Pancreas (tissue), 10 donors: ENCODE results near the gene ZMAT2. TPM values are rescaled to one million over a fixed set of nuclear protein-coding genes. Genes with fewer than 3 reads are reported as not detected.
"Not testable (repeated sequence)": the region's sequence is repeated elsewhere in the genome, so short reads cannot be mapped to it uniquely, and the experiment has no call there.

Experiments
- ATAC-seq, 4 donors: fragments of 200-7000 bp; cut with Tn5 transposase; one replicate each; pipeline versions ENCODE4 v1.8.0 to v1.9.1; 2020; ENCODE audit warnings: mild to moderate bottlenecking in 4 of 4, moderate library complexity in 4 of 4
- DNase-seq, 6 donors: peaks; one replicate each; pipeline ENCODE4 v3.0.0-alpha.2; 2020
- FAIRE-seq: peaks from 2 replicates; lab custom pipeline; 2012; peaks lifted over from hg19 to GRCh38; lab: Jason Lieb, UNC
- H3K27ac ChIP-seq, 4 donors: fragments of 200-600 bp; sonication (generic); 1 replicate in 3 of 4; 2 replicates in 1 of 4; pipeline versions ENCODE4 v1.5.0 to v1.8.0; 2020
- H3K27me3 ChIP-seq, 4 donors: fragments of 200-600 bp; one replicate each; pipeline ENCODE4 v1.8.0; 2021
- H3K36me3 ChIP-seq, 3 donors: fragments of 200-600 bp; sonication (generic) in 1 of 3; one replicate each; pipeline versions ENCODE4 v1.5.0 to v1.8.0; 2020 to 2021
- H3K4me1 ChIP-seq, 3 donors: fragments of 200-600 bp; one replicate each; pipeline ENCODE4 v1.8.0; 2021
- H3K4me3 ChIP-seq, 4 donors: fragments of 200-600 bp; sonication (generic) in 2 of 4; one replicate each; pipeline versions ENCODE4 v1.5.0 to v1.8.0; 2020 to 2021
- H3K9me3 ChIP-seq, 4 donors: fragments of 200-600 bp; one replicate each; pipeline ENCODE4 v1.8.0; 2021
- WGBS, 2 donors: extraction: QIAGEN DNeasy Blood & Tissue Kit; methylation state at CpG; one replicate each; pipeline ENCODE4 v1.1.7; 2013; 5-methylcytosine and 5-hydroxymethylcytosine counted together
- intact Hi-C, 3 donors: fragments of 100-400 bp; cut with DNase I; formaldehyde crosslinking; loops; one replicate each; pipeline versions ENCODE4 v1.11.1 to v1.14.2; 2022
- polyA plus RNA-seq, 2 donors: library from polyadenylated mRNA; stranded (reverse); fragments of 200-250 nt; gene quantifications; one replicate each; pipeline ENCODE4 v1.2.3, GENCODE V29; 2013
- total RNA-seq, 6 donors: library from RNA; stranded (reverse); fragmentation: NEBNext Ultra II Directional in 4 of 6; extraction: Animal tissue kit (Norgen Biotek cat#: 25700) in 4 of 6; gene quantifications; one replicate each; pipeline versions ENCODE4 v1.2.1 to v1.2.4, GENCODE V29; 2021 to 2023
- TF ChIP-seq, protein P1 (sequence below), 4 donors: fragments of 200-600 bp; sonication (generic) in 3 of 4; IDR thresholded peaks; one replicate each; pipeline versions ENCODE4 v1.5.0 to v1.8.0; 2021; ENCODE audit warnings: antibody characterized with exemption in 4 of 4
- donor health status: healthy with polysubstance abuse.
- donor health status: DM: no; HTN: no; CAD: no; lungs with moderate emphysema.
- donor health status: DM: no; HTN: no; CAD: no.
- donor health status: control.
- donor health status: control.
- donor health status: Bipolar disorder and iron deficiency.
- donor health status: DM: yes; HTN: yes; CAD: no.
- donor health status: DM: no; HTN: no; CAD: no.
- donor health status: DM: no; HTN: no; CAD: no.
- donor health status: DM: yes; HTN: yes; CAD: no.

ZMAT2 gene
- total and polyA plus RNA-seq, 8 donors: 10.5 to 42.9 (median 17.2) TPM

DNA sequence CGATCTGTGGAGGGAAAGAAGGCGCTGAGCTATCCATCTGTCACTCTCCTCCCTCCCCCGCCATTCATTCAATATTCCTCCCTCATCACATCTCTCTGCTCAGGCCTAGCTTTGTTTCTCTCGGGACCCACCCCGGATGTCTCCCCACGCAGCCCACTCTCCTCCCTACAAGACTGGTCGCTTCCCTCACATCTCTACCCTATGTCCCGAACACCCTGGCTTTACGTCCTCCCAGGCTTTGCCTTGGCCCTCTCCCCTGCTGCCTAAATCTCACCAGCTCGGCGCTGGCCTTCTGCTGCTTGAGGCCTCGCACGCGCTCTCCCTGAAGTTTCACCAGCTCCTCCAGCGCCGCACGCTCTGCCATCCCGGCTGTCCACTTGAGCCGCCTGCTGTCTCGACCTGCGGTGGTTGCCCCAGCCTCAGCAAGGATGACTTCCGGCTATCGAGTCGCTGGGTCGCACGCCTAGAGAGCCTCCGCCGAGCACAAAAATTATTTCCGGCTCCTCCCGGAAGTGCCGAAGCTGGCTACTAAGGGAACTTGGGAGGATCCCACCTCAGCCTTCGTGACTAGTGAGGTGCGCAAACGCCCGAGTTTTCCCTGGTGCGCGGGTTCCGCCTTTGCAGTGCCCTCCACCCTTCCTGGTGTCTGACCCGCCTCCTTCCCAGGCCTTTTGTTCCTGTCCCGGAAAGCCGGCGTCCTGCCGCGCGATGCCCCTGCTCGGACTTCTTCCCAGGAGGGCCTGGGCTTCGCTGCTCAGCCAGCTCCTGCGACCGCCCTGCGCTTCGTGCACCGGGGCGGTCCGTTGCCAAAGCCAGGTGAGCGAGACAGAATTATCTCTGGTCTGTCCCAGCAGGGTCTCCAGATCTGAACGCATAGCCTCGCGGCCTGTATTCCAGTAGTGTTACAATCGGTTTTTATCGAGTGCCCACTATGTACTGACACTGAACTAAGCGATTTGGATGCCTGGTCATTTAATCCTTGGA, 9.0 kb upstream of the ZMAT2 start, which contains the start of the genes HARS1 and HARS2:
TSS of gene HARS1 (minus strand) at position 430 of the 984 bp plus-strand sequence. CDS start at position 364, 66 bp downstream.
TSS of gene HARS2 (plus strand) at position 515 of the 984 bp plus-strand sequence. CDS start at position 709, 194 bp downstream.
- peaks cover 0 to 9% (median 9%) of the 10 kb centered on the region in 3 donors for H3K4me1 ChIP-seq
- intact Hi-C loops: no loop called here
- H3K4me3 ChIP-seq: peak within 1 kb of the TSS; percentile 41 to 92 (median 73)
- 1% methylated on average over 61 of the region's 61 CpGs for WGBS, 2 donors
- TF ChIP-seq, protein P1, sequence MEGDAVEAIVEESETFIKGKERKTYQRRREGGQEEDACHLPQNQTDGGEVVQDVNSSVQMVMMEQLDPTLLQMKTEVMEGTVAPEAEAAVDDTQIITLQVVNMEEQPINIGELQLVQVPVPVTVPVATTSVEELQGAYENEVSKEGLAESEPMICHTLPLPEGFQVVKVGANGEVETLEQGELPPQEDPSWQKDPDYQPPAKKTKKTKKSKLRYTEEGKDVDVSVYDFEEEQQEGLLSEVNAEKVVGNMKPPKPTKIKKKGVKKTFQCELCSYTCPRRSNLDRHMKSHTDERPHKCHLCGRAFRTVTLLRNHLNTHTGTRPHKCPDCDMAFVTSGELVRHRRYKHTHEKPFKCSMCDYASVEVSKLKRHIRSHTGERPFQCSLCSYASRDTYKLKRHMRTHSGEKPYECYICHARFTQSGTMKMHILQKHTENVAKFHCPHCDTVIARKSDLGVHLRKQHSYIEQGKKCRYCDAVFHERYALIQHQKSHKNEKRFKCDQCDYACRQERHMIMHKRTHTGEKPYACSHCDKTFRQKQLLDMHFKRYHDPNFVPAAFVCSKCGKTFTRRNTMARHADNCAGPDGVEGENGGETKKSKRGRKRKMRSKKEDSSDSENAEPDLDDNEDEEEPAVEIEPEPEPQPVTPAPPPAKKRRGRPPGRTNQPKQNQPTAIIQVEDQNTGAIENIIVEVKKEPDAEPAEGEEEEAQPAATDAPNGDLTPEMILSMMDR (IDR thresholded peaks at IDR 0.05): no peak
- DNase-seq (peak; percentile 82 to 93 (median 88)), FAIRE-seq (no peak), ATAC-seq (peak; percentile 98 to 99 (median 99))
- H3K27me3 ChIP-seq: no peaks in the 10 kb centered on the region
- peaks cover 0 to 22% (median 6%) of the 10 kb centered on the region in 3 donors for H3K36me3 ChIP-seq
- peak within 1 kb of the TSS; percentile 59 to 79 (median 70) for H3K27ac ChIP-seq
- no peaks in the 10 kb centered on the region for H3K9me3 ChIP-seq

DNA sequence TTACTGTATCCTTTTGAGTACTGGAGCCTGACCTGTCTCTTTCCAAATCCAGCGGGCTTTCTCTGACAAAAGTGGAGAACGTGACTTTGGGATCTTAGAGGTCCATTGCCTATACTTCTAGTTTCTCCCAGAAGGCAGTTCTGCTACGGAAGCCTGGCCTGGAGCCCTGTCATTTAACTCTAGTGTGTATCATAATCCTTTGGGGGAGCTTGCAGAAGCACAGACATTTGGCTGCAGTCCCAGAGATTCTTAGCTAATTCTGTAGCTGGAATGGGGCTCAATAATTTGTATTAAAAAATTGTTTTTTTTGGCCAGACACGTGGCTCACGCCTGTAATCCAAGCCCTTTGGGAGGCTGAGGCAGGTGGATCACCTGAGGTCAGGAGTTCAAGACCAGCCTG, 6.0 kb upstream of the ZMAT2 start:
- H3K36me3 ChIP-seq: peaks cover 8 to 42% (median 16%) of the 10 kb centered on the region in 3 donors
- no peak overlapping the region for H3K27ac ChIP-seq
- no peaks in the 10 kb centered on the region for H3K9me3 ChIP-seq
- intact Hi-C loops: no loop called here
- ATAC-seq (no peak), FAIRE-seq (no peak), DNase-seq (no peak)
- H3K4me1 ChIP-seq: peaks cover 0 to 9% (median 9%) of the 10 kb centered on the region in 3 donors
- WGBS, 2 donors: 69 to 77% methylated on average over 5 of the region's 5 CpGs
- H3K27me3 ChIP-seq: no peaks in the 10 kb centered on the region
- TF ChIP-seq, protein P1 (IDR thresholded peaks at IDR 0.05): no peak
- H3K4me3 ChIP-seq: no peak overlapping the region

DNA sequence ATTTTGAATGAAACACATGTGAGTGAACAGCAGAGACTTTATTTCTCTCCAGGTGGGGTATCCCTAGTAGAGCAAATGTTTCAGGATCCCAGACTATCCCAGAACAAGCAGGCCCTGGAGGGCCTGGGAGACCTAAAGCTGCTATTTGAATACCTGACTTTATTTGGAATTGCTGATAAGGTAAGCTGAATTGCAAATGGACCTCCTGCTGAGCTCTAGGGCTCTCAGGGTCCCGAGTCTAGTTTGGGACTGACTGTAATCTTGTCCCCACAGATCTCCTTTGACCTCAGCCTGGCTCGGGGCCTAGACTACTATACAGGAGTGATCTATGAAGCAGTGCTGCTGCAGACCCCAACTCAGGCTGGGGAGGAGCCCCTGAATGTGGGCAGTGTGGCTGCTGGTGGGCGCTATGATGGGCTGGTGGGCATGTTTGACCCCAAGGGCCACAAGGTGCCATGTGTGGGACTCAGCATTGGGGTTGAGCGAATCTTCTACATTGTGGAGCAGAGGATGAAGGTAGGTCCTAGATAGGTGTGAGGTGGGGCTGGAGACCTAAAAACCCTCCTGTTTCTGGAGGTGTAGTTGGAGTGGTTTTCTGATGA, 3.3 kb upstream of the ZMAT2 start:
- intact Hi-C loops: no loop called here
- TF ChIP-seq, protein P1 (IDR thresholded peaks at IDR 0.05): no peak
- FAIRE-seq (no peak), DNase-seq (no peak), ATAC-seq (no peak)
- no peak overlapping the region for H3K4me3 ChIP-seq
- peaks cover 8 to 42% (median 16%) of the 10 kb centered on the region in 3 donors for H3K36me3 ChIP-seq
- H3K27me3 ChIP-seq: no peaks in the 10 kb centered on the region
- H3K27ac ChIP-seq: no peak overlapping the region
- 86 to 87% methylated on average over 4 of the region's 4 CpGs for WGBS, 2 donors
- H3K9me3 ChIP-seq: no peaks in the 10 kb centered on the region
- peaks cover 0 to 13% (median 6%) of the 10 kb centered on the region in 3 donors for H3K4me1 ChIP-seq

DNA sequence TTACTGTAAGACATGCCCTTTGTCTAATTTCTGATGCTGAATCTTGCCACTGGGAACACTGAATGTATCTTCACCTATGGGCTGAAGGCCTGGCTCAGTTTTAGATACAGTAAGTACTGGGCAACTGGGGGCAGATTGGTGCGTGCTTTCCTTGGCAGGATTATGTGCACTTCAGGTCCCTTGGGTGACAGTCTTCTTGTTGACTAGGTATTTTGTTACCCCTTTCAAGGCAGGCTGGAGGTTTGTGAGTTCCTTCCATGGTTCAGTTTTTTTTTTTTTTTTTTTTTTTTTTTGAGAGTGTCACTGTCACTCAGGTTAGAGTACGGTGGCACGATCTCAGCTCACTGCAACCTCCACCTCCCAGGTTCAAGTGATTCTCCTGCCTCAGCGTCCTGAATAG, 7.6 kb downstream of the ZMAT2 start:
- Histone ChIP-seq H3K27ac (no peak overlapping the region), H3K36me3 (peaks cover 0 to 27% (median 5%) of the 10 kb centered on the region in 3 donors), H3K4me1 (no peaks in the 10 kb centered on the region), H3K4me3 (no peak overlapping the region), H3K27me3 (no peaks in the 10 kb centered on the region), H3K9me3 (no peaks in the 10 kb centered on the region)
- TF ChIP-seq, protein P1 (IDR thresholded peaks at IDR 0.05): no peak
- intact Hi-C loops: no loop called here
- no peak for DNase-seq
- FAIRE-seq: no peak
- ATAC-seq: no peak
- WGBS, 2 donors: 85 to 87% methylated on average over 4 of the region's 4 CpGs

DNA sequence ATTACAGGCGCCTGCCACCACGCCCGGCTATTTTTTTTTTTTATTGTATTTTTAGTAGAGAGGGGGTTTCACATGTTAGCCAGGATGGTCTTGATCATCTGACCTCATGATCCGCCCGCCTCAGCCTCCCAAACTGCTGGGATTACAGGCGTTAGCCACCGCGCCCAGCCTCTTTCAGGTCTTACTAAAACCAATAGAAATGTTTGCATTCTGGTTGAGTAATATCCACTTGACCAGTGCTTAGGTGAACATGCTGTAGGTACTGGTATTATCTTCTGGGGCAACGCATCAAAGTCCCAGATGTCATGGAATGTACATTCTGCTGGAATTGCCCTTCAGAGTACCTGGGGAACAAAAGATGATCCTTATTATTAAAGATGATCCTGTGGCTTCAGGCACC, 8.5 kb downstream of the ZMAT2 start:
- WGBS, 2 donors: 90% methylated on average over 9 of the region's 9 CpGs

More for the DNA sequence above, 8.5 kb downstream of the ZMAT2 start:
- H3K27ac ChIP-seq, FAIRE-seq, DNase-seq, H3K4me1 ChIP-seq, H3K9me3 ChIP-seq, intact Hi-C loops, ATAC-seq, H3K4me3 ChIP-seq, H3K27me3 ChIP-seq: not testable (repeated sequence)
- peaks cover 0 to 27% (median 5%) of the 10 kb centered on the region in 3 donors for H3K36me3 ChIP-seq
